HL-60 (cell line): Measurements from ENCODE around the gene ARFGAP3.
A peak's percentile ranks its signal among the peaks of the same experiment; 100 is the strongest.
"Not testable (repeated sequence)": the region's sequence is repeated elsewhere in the genome, so short reads cannot be mapped to it uniquely, and the experiment has no call there.

Experiments used
- DNase-seq, 2 experiments: peaks; one replicate each; pipeline ENCODE4 v3.0.0-alpha.2; 2010 to 2020; ENCODE audit warnings: low read depth in 1 of 2, low spot score in 1 of 2
- H3K27ac ChIP-seq: fragments of 250-450 bp; sonication (Bioruptor Pico); replicated peaks from 2 replicates; pipeline ENCODE4 v1.5.1; 2020; ENCODE audit warnings: mild to moderate bottlenecking, moderate library complexity
- H3K27me3 ChIP-seq: fragments of 250-450 bp; sonication (Bioruptor Pico); 2 replicates; pipeline ENCODE4 v1.5.1; 2021; ENCODE audit warnings: mild to moderate bottlenecking, moderate library complexity; ENCODE audit not compliant: insufficient read depth, poor library complexity, severe bottlenecking
- H3K4me3 ChIP-seq: replicated peaks from 2 replicates; pipeline ENCODE4 v1.5.1; 2011; ENCODE audit warnings: mild to moderate bottlenecking, control low read depth, low read length; ENCODE audit not compliant: insufficient read depth
- CTCF ChIP-seq: IDR thresholded peaks from one replicate; pipeline ENCODE4 v1.5.1; 2011; ENCODE audit warnings: low read length, control low read depth, inconsistent platforms; ENCODE audit not compliant: insufficient read depth
- GABPA ChIP-seq: IDR thresholded peaks from 2 replicates; pipeline ENCODE4 v1.6.1; 2012; ENCODE audit warnings: low read depth
- POLR2AphosphoS5 ChIP-seq: IDR thresholded peaks from 2 replicates; pipeline ENCODE4 v1.6.1; 2012; ENCODE audit warnings: low read depth
- REST ChIP-seq: IDR thresholded peaks from 2 replicates; pipeline ENCODE4 v1.6.1; 2012; ENCODE audit warnings: low read depth; ENCODE audit not compliant: insufficient replicate concordance
- SPI1 ChIP-seq: IDR thresholded peaks from 2 replicates; pipeline ENCODE4 v1.6.1; 2012; ENCODE audit warnings: low read depth, mild to moderate bottlenecking, borderline replicate concordance

ARFGAP3 gene

GRCh38 chr22:42785706-42786499 is 71.2 kb downstream of the ARFGAP3 start:
- no peak for TF ChIP-seq POLR2AphosphoS5
- DNase-seq = no peak
- H3K27ac ChIP-seq = no peak overlapping the region
- no peaks in the 10 kb centered on the region for H3K27me3 ChIP-seq
- H3K4me3 ChIP-seq = no peak overlapping the region

GRCh38 chr22:42782306-42782705 is 74.8 kb downstream of the ARFGAP3 start:
- H3K27ac ChIP-seq, DNase-seq, H3K4me3 ChIP-seq, H3K27me3 ChIP-seq: not testable (repeated sequence)

GRCh38 chr22:42780070-42780540 is 77.0 kb downstream of the ARFGAP3 start:
- TF ChIP-seq CTCF = peak; percentile 64
- peak; percentile 88; the same call in 1 of the 2 replicates for TF ChIP-seq SPI1
- no peak for TF ChIP-seq GABPA
- peak; percentile 73 to 74 for DNase-seq
- no peaks in the 10 kb centered on the region for H3K27me3 ChIP-seq
- H3K4me3 ChIP-seq = no peak overlapping the region
- H3K27ac ChIP-seq = no peak overlapping the region

- TF ChIP-seq REST (no peak), GABPA (no peak), POLR2AphosphoS5 (no peak), CTCF (no peak), SPI1 (no peak)
- no peak overlapping the region for H3K27ac ChIP-seq
- H3K27me3 ChIP-seq = no peaks in the 10 kb centered on the region
- no peak for DNase-seq
- H3K4me3 ChIP-seq = no peak overlapping the region
Measured at GRCh38 chr22:42777126-42777525, 79.9 kb downstream of the ARFGAP3 start.

- Histone ChIP-seq H3K27ac (no peak overlapping the region), H3K4me3 (no peak overlapping the region), H3K27me3 (no peaks in the 10 kb centered on the region)
- no peak for DNase-seq
- TF ChIP-seq POLR2AphosphoS5 (no peak), GABPA (no peak), SPI1 (no peak), CTCF (no peak), REST (no peak)
Measured at GRCh38 chr22:42773167-42773566, 83.9 kb downstream of the ARFGAP3 start.
